T-cell (primary cell): ENCODE data around the gene TYMP. TPM values are rescaled to one million over a fixed set of nuclear protein-coding genes. Genes with fewer than 3 reads are reported as not detected.
A peak's percentile ranks its signal among the peaks of the same experiment; 100 is the strongest.

Source experiments
- ATAC-seq, 4 experiments: fragments of 200-7000 bp in 3 of 4; fragments of 150-1000 bp in 1 of 4; cut with Tn5 transposase; replicated peaks in 1 of 4; 1 replicate in 3 of 4; 2 replicates in 1 of 4; pipeline ENCODE4 v1.10.0; 2021; ENCODE audit warnings: moderate library complexity in 3 of 4, mild to moderate bottlenecking in 2 of 4, moderate number of reproducible peaks in 1 of 4
- CTCF ChIA-PET, 2 donors: fragments of 300-600 bp; sonication (Branson Sonifier 250); formaldehyde crosslinking; loops; one replicate each; lab custom pipeline; 2022; ENCODE audit warnings: antibody characterized with exemption in 2 of 2; lab: Charles Lee
- POLR2A ChIA-PET, 2 donors: fragments of 300-600 bp; sonication (Branson Sonifier 250); formaldehyde crosslinking; loops; one replicate each; lab custom pipeline; 2022; ENCODE audit warnings: antibody characterized with exemption in 2 of 2; lab: Charles Lee
- DNase-seq, 35 experiments: peaks; one replicate each; pipeline versions ENCODE4 v3.0.0 to v3.0.0-alpha.2; 2013 to 2023
- H3K27ac ChIP-seq: one replicate; pipeline ENCODE4 v1.5.1; 2013; ENCODE audit warnings: low read length
- H3K27me3 ChIP-seq, 2 experiments: replicated peaks in 1 of 2; 1 replicate in 1 of 2; 2 replicates in 1 of 2; pipeline versions ENCODE4 v1.6.1 to v1.7.0; 2013; ENCODE audit warnings: low read length in 1 of 2, mixed read lengths in 1 of 2; ENCODE audit not compliant: control insufficient read depth in 2 of 2, insufficient read depth in 2 of 2; ENCODE audit errors: extremely low read depth in 1 of 2
- H3K36me3 ChIP-seq, 2 donors: 1 replicate in 1 of 2; 2 replicates in 1 of 2; pipeline versions ENCODE4 v1.6.1 to v1.7.0; 2013; ENCODE audit warnings: low read length in 1 of 2; ENCODE audit not compliant: control insufficient read depth in 2 of 2, insufficient read depth in 1 of 2; ENCODE audit errors: extremely low read depth in 1 of 2
- H3K4me1 ChIP-seq, 2 experiments: 1 replicate in 1 of 2; 2 replicates in 1 of 2; pipeline versions ENCODE4 v1.6.1 to v1.7.0; 2013; ENCODE audit warnings: low read length in 2 of 2, mixed read lengths in 1 of 2; ENCODE audit not compliant: insufficient read depth in 2 of 2, control insufficient read depth in 1 of 2; ENCODE audit errors: extremely low read depth in 1 of 2
- H3K4me3 ChIP-seq, 2 donors: 1 replicate in 1 of 2; 2 replicates in 1 of 2; pipeline versions ENCODE4 v1.5.1 to v1.7.0; 2013; ENCODE audit warnings: mild to moderate bottlenecking in 2 of 2, low read length in 1 of 2, moderate library complexity in 1 of 2; ENCODE audit not compliant: control insufficient read depth in 1 of 2; ENCODE audit errors: extremely low read depth in 1 of 2
- H3K9me3 ChIP-seq: 2 replicates; pipeline ENCODE4 v1.7.0; 2013
- H3K27ac Mint-ChIP-seq, 2 donors: one replicate each; pipeline ENCODE4 v1.8.0; 2020 to 2021; ENCODE audit warnings: mild to moderate bottlenecking in 2 of 2, mixed read lengths in 2 of 2
- H3K27me3 Mint-ChIP-seq, 2 donors: one replicate each; pipeline ENCODE4 v1.8.0; 2021 to 2022; ENCODE audit warnings: mixed read lengths in 2 of 2
- H3K36me3 Mint-ChIP-seq: one replicate; pipeline ENCODE4 v1.8.0; 2021; ENCODE audit warnings: mixed read lengths
- H3K4me1 Mint-ChIP-seq, 3 donors: one replicate each; pipeline ENCODE4 v1.8.0; 2020 to 2022; ENCODE audit warnings: mixed read lengths in 3 of 3, mild to moderate bottlenecking in 1 of 3
- H3K4me3 Mint-ChIP-seq, 3 donors: one replicate each; pipeline ENCODE4 v1.8.0; 2020 to 2022; ENCODE audit warnings: mild to moderate bottlenecking in 3 of 3, mixed read lengths in 3 of 3, moderate library complexity in 3 of 3
- H3K9me3 Mint-ChIP-seq, 3 donors: one replicate each; pipeline ENCODE4 v1.8.0; 2020 to 2022; ENCODE audit warnings: mixed read lengths in 3 of 3
- WGBS: methylation state at CpG from one replicate; pipeline ENCODE4 v1.1.5; 2013; ENCODE audit warnings: missing lambda C conversion rate; ENCODE audit not compliant: insufficient coverage; 5-methylcytosine and 5-hydroxymethylcytosine counted together
- total RNA-seq, 35 experiments: library from RNA in 6 of 35; stranded (reverse) in 6 of 35; fragments of 120-200 nt in 1 of 35; gene quantifications; one replicate each; pipeline versions ENCODE4 v1.2.1 to v1.2.4 and lab custom pipeline; 2013 to 2026

The TYMP gene
- total RNA-seq, 5 donors from 2014 or later (not counting 1 experiment from before 2014, with no cell fraction given), result 11.6 to 29.1 (median 14.9) TPM

GRCh38 chr22:50526108-50526833 lies 3.5 kb downstream of the TYMP start:
- Mint-ChIP-seq H3K36me3 (peaks cover 3% of the 10 kb centered on the region), H3K4me3 (peak overlapping the region; percentile 65 to 87 (median 76)), H3K27ac (peak overlapping the region; percentile 88 to 89), H3K4me1 (peaks cover 28 to 35% (median 32%) of the 10 kb centered on the region in 3 donors), H3K9me3 (no peaks in the 10 kb centered on the region), H3K27me3 (no peaks in the 10 kb centered on the region)
- DNase-seq, result peak; percentile 60 to 90 (median 73)
- peak; percentile 44 to 61 (median 54) for ATAC-seq
- Histone ChIP-seq H3K4me1 (peaks cover 9 to 59% of the 10 kb centered on the region in 2 experiments), H3K27ac (peak overlapping the region; percentile 93), H3K36me3 (peaks cover 15 to 29% of the 10 kb centered on the region in 2 donors), H3K9me3 (no peaks in the 10 kb centered on the region), H3K4me3 (peak overlapping the region; percentile 62 to 66), H3K27me3 (peaks cover 0 to 4% of the 10 kb centered on the region in 2 experiments)
- ChIA-PET CTCF (interaction anchor here (0.6 to 2.4 kb wide), 21 partner anchors 9 to 282 kb away, joined by 3 to 70 read pairs (median 5); partner anchors contain the start of genes CHKB (in 1 of the 2), HDAC10 (in 1 of the 2), KLHDC7B (in 1 of the 2) and LMF2 (in 1 of the 2)), POLR2A (interaction anchor here (0.5 to 1.8 kb wide), 7 partner anchors 12 to 56 kb away, joined by 3 to 21 read pairs (median 4); partner anchors contain the start of genes LMF2 (in 2 of the 2), NCAPH2 (in 2 of the 2) and SYCE3 (in 1 of the 2))
- under 1% methylated on average over 73 of the region's 77 CpGs for WGBS

- ChIA-PET POLR2A (interaction anchor here (0.6 to 1.8 kb wide), 8 partner anchors 14 to 93 kb away, joined by 3 to 21 read pairs (median 7); partner anchors contain the start of genes LMF2 (in 2 of the 2), NCAPH2 (in 2 of the 2) and SYCE3 (in 1 of the 2)), CTCF (interaction anchor here (0.6 to 2.4 kb wide), 27 partner anchors 10 to 563 kb away, joined by 3 to 70 read pairs (median 5); partner anchors contain the start of genes CHKB (in 1 of the 2), HDAC10 (in 1 of the 2), KLHDC7B (in 1 of the 2) and LMF2 (in 1 of the 2))
- H3K27me3 ChIP-seq, result peaks cover 0 to 4% of the 10 kb centered on the region in 2 experiments
- under 1% methylated on average over 26 of the region's 33 CpGs for WGBS
- H3K27ac ChIP-seq, result peak overlapping the region; percentile 44
- no peak for DNase-seq
- H3K4me1 Mint-ChIP-seq, result peaks cover 28 to 33% (median 29%) of the 10 kb centered on the region in 3 donors
- peak overlapping the region; percentile 83 to 87 (median 84) for H3K4me3 Mint-ChIP-seq
- H3K9me3 ChIP-seq, result no peaks in the 10 kb centered on the region
- peak overlapping the region; percentile 62 to 66 for H3K4me3 ChIP-seq
- peaks cover 8 to 54% of the 10 kb centered on the region in 2 experiments for H3K4me1 ChIP-seq
- peaks cover 17 to 32% of the 10 kb centered on the region in 2 donors for H3K36me3 ChIP-seq
- no peak for ATAC-seq
- H3K27ac Mint-ChIP-seq, result peak overlapping the region; percentile 61 to 78
- peaks cover 3% of the 10 kb centered on the region for H3K36me3 Mint-ChIP-seq
- no peaks in the 10 kb centered on the region for H3K27me3 Mint-ChIP-seq
- no peaks in the 10 kb centered on the region for H3K9me3 Mint-ChIP-seq
Measured at GRCh38 chr22:50525858-50526107, 4.0 kb downstream of the TYMP start.

GRCh38 chr22:50525104-50525857 lies 4.5 kb downstream of the TYMP start, which contains the start of gene SCO2:
Gene SCO2, minus strand, starts transcription at chr22:50525598. Its CDS starts 1,187 bp downstream, at chr22:50524411.
- peak within 1 kb of the TSS; percentile 62 to 66 for H3K4me3 ChIP-seq
- DNase-seq, result peak; percentile 93 to 99 (median 96)

DNA sequence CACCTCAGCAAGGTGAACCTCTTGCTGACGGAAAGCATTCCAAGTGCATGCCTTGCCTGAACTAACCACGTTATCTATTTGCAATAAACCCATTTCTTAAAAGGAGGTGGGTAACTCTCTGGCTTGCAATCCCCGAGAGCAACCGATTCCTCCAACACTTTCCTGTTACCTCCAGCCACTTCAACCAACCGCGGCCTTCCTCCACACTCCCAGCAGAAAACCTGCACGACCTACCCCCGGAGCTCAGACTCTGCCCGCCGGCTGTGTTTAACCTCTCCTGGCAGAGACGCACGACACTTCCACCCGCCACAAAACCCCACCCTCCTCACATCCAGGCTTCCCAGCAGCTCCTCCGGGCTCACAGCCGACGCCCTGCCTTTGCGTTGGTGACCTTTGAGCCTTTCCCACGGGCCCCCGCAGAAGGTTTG lies 5.1 kb downstream of the TYMP start:
- Mint-ChIP-seq H3K4me3 (peak overlapping the region; percentile 83 to 87 (median 84)), H3K27ac (peak overlapping the region; percentile 74 to 89), H3K36me3 (peaks cover 3% of the 10 kb centered on the region), H3K9me3 (no peaks in the 10 kb centered on the region), H3K27me3 (no peaks in the 10 kb centered on the region), H3K4me1 (peaks cover 28 to 33% (median 29%) of the 10 kb centered on the region in 3 donors)
- Histone ChIP-seq H3K36me3 (peaks cover 20 to 33% of the 10 kb centered on the region in 2 donors), H3K4me3 (peak overlapping the region; percentile 62 to 65), H3K27me3 (no peaks in the 10 kb centered on the region), H3K27ac (peak overlapping the region; percentile 43), H3K9me3 (no peaks in the 10 kb centered on the region), H3K4me1 (peaks cover 6 to 46% of the 10 kb centered on the region in 2 experiments)
- CTCF ChIA-PET, result interaction anchor here in 1 of 2 donors (0.6 to 2.4 kb wide), 6 partner anchors 9 to 122 kb away, joined by 4 to 70 read pairs (median 25); partner anchors contain the start of genes LMF2, NCAPH2 and SYCE3
- DNase-seq (no peak), ATAC-seq (no peak)
- WGBS, result 6% methylated on average over 15 of the region's 19 CpGs
- POLR2A ChIA-PET, result interaction anchor here (1.3 to 1.8 kb wide), 4 partner anchors 15 to 55 kb away, joined by 4 to 21 read pairs (median 15); partner anchors contain the start of genes LMF2 (in 2 of the 2) and NCAPH2 (in 2 of the 2)

More at GRCh38 chr22:50525104-50525857, 4.5 kb downstream of the TYMP start, which contains the start of gene SCO2:
- CTCF ChIA-PET, result interaction anchor here (0.6 to 2.4 kb wide), 29 partner anchors 9 to 563 kb away, joined by 3 to 70 read pairs (median 5); partner anchors contain the start of genes CHKB (in 1 of the 2), HDAC10 (in 1 of the 2), KLHDC7B (in 1 of the 2) and LMF2 (in 1 of the 2)
- no peaks in the 10 kb centered on the region for H3K9me3 Mint-ChIP-seq
- peak within 1 kb of the TSS; percentile 83 to 87 (median 84) for H3K4me3 Mint-ChIP-seq
- peaks cover 19 to 33% of the 10 kb centered on the region in 2 donors for H3K36me3 ChIP-seq
- ATAC-seq, result peak; percentile 70 to 74 (median 74)
- peak within 1 kb of the TSS; percentile 78 to 89 for H3K27ac Mint-ChIP-seq
- H3K27me3 ChIP-seq, result peaks cover 0 to 2% of the 10 kb centered on the region in 2 experiments
- H3K9me3 ChIP-seq, result no peaks in the 10 kb centered on the region
- peaks cover 3% of the 10 kb centered on the region for H3K36me3 Mint-ChIP-seq
- H3K27me3 Mint-ChIP-seq, result no peaks in the 10 kb centered on the region
- WGBS, result under 1% methylated on average over 74 of the region's 84 CpGs
- peaks cover 28 to 33% (median 29%) of the 10 kb centered on the region in 3 donors for H3K4me1 Mint-ChIP-seq
- POLR2A ChIA-PET, result interaction anchor here (0.6 to 1.8 kb wide), 8 partner anchors 14 to 93 kb away, joined by 3 to 21 read pairs (median 7); partner anchors contain the start of genes LMF2 (in 2 of the 2), NCAPH2 (in 2 of the 2) and SYCE3 (in 1 of the 2)
- peak within 1 kb of the TSS; percentile 93 for H3K27ac ChIP-seq
- peaks cover 6 to 49% of the 10 kb centered on the region in 2 experiments for H3K4me1 ChIP-seq

DNA sequence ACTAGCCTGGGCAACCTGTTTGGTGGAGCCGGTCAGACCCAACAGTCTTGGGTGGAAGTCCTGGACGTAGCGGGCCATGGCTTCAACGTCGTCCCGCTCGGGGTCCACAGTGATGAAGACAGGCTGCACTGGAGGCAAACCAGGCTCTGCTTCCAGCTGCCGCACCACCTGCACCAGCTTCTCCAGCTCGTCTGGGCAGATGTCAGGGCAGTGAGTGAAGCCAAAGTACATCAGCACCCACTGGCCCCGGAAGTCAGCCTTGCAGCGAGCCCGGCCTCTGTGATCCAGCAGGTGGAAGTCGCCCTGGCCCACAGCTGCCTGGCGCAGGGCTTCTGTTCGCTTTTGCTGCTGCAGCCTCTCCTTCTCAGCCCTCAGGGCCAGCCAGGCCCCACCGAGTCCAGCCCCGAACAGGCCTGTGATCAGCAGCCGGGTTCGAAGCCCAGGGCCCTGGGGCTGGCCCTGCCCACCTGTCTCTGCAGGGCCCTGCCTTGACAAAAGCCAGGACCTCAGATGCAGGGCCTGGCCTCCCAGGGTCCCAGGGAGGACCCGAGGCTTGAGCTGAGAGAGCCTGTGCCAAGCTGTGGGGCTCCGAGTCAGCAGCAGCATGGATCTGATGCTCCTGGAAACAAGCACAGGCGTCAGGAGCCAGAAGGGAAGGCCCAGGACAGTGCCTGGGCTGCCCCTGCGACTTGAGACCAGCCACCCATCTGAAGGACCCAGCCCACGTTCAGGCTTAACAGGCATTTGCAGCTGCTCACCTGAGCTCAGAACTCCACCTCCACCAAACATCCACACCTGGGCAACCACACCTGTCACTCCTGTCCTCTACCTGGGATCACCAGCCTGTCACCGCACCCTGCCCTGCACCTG lies 5.8 kb downstream of the TYMP start:
- Histone ChIP-seq H3K4me1 (peaks cover 6 to 40% of the 10 kb centered on the region in 2 experiments), H3K4me3 (peak overlapping the region; percentile 62 to 65), H3K27ac (no peak overlapping the region), H3K36me3 (peaks cover 25 to 39% of the 10 kb centered on the region in 2 donors), H3K9me3 (no peaks in the 10 kb centered on the region), H3K27me3 (no peaks in the 10 kb centered on the region)
- CTCF ChIA-PET, result interaction anchor here in 1 of 2 donors (2.3 to 2.4 kb wide), 2 partner anchors 15 to 16 kb away, joined by 62 to 70 read pairs; partner anchors contain the start of genes LMF2 and NCAPH2
- H3K4me1 Mint-ChIP-seq, result peaks cover 28 to 32% (median 29%) of the 10 kb centered on the region in 3 donors
- H3K9me3 Mint-ChIP-seq, result no peaks in the 10 kb centered on the region
- H3K27ac Mint-ChIP-seq, result peak overlapping the region; percentile 74 to 89
- H3K36me3 Mint-ChIP-seq, result peaks cover 3% of the 10 kb centered on the region
- POLR2A ChIA-PET, result no interaction called here
- H3K4me3 Mint-ChIP-seq, result peak overlapping the region; percentile 83 to 87 (median 84)
- H3K27me3 Mint-ChIP-seq, result no peaks in the 10 kb centered on the region
- WGBS, result 91% methylated on average over 23 of the region's 25 CpGs
- DNase-seq, result no peak
- no peak for ATAC-seq
